Activated CD8-positive, alpha-beta memory T cell treated with anti-CD3 and anti-CD28 coated beads for 36 hours (primary cell): ENCODE measurements around the gene ARL5A. TPM values are rescaled to one million over a fixed set of nuclear protein-coding genes. Genes with fewer than 3 reads are reported as not detected.
"Not testable (repeated sequence)": the region's sequence is repeated elsewhere in the genome, so short reads cannot be mapped to it uniquely, and the experiment has no call there.

Experiments
- CTCF ChIA-PET: fragments of 350-600 bp; sonication (Branson Sonifier 250); formaldehyde crosslinking; loops from one replicate; lab custom pipeline; 2021; ENCODE audit warnings: antibody characterized with exemption; lab: Charles Lee
- POLR2A ChIA-PET: fragments of 350-600 bp; sonication (Branson Sonifier 250); formaldehyde crosslinking; loops from one replicate; lab custom pipeline; 2021; ENCODE audit warnings: antibody characterized with exemption; lab: Charles Lee
- total RNA-seq, 2 experiments: library from RNA; stranded (reverse); gene quantifications; one replicate each; pipeline ENCODE4 v1.2.3, GENCODE V29; 2021

The ARL5A gene
- total RNA-seq, 2 experiments from 2014 or later = 77.4 to 79.0 TPM

- POLR2A ChIA-PET = interaction anchor here (0.8 kb wide), 1 partner anchor 22 kb away, joined by 3 read pairs; the partner anchor contains the start of gene ARL5A
- CTCF ChIA-PET = no interaction called here
Measured at GRCh38 chr2:151805961-151806360, 22.3 kb downstream of the ARL5A start.

GRCh38 chr2:151805343-151805742 is 22.9 kb downstream of the ARL5A start:
- CTCF ChIA-PET = no interaction called here
- POLR2A ChIA-PET = no interaction called here

GRCh38 chr2:151803811-151804210 is 24.4 kb downstream of the ARL5A start:
- CTCF ChIA-PET = interaction anchor here (0.5 kb wide), 1 partner anchor 20 kb away, joined by 5 read pairs; no protein-coding TSS in a partner anchor
- POLR2A ChIA-PET = no interaction called here

- ChIA-PET CTCF (interaction anchor here (0.6 kb wide), 1 partner anchor 859 kb away, joined by 3 read pairs; no protein-coding TSS in a partner anchor), POLR2A (no interaction called here)
Measured at GRCh38 chr2:151802315-151802714, 25.9 kb downstream of the ARL5A start.

- CTCF ChIA-PET = interaction anchor here (1.0 kb wide), 1 partner anchor 28 kb away, joined by 3 read pairs; the partner anchor contains the start of gene ARL5A
- POLR2A ChIA-PET = no interaction called here
Measured at GRCh38 chr2:151799886-151800292, 28.3 kb downstream of the ARL5A start.

GRCh38 chr2:151796774-151797173 is 31.4 kb downstream of the ARL5A start:
- ChIA-PET POLR2A (no interaction called here), CTCF (no interaction called here)

GRCh38 chr2:151795646-151796240 is 32.5 kb downstream of the ARL5A start:
- ChIA-PET CTCF (no interaction called here), POLR2A (no interaction called here)

GRCh38 chr2:151794422-151794821 is 33.8 kb downstream of the ARL5A start:
- POLR2A ChIA-PET, CTCF ChIA-PET: not testable (repeated sequence)

GRCh38 chr2:151793123-151793522 is 35.1 kb downstream of the ARL5A start:
- POLR2A ChIA-PET = no interaction called here
- CTCF ChIA-PET = no interaction called here

GRCh38 chr2:151792589-151792988 is 35.6 kb downstream of the ARL5A start:
- POLR2A ChIA-PET = no interaction called here
- CTCF ChIA-PET = no interaction called here

- CTCF ChIA-PET = no interaction called here
- POLR2A ChIA-PET = no interaction called here
Measured at GRCh38 chr2:151791545-151791944, 36.7 kb downstream of the ARL5A start.

GRCh38 chr2:151790689-151791088 is 37.5 kb downstream of the ARL5A start:
- ChIA-PET CTCF (no interaction called here), POLR2A (no interaction called here)

- ChIA-PET POLR2A (no interaction called here), CTCF (no interaction called here)
Measured at GRCh38 chr2:151789055-151789834, 39.0 kb downstream of the ARL5A start.

GRCh38 chr2:151786483-151786882 is 41.7 kb downstream of the ARL5A start:
- ChIA-PET POLR2A (no interaction called here), CTCF (interaction anchor here (1.0 kb wide), 1 partner anchor 240 kb away, joined by 5 read pairs; no protein-coding TSS in a partner anchor)

GRCh38 chr2:151786077-151786476 is 42.1 kb downstream of the ARL5A start:
- ChIA-PET POLR2A (no interaction called here), CTCF (interaction anchor here (1.0 kb wide), 1 partner anchor 240 kb away, joined by 5 read pairs; no protein-coding TSS in a partner anchor)

- CTCF ChIA-PET = interaction anchor here (0.6 to 0.7 kb wide), 2 partner anchors 21 to 24 kb away, joined by 3 to 5 read pairs; no protein-coding TSS in a partner anchor
- POLR2A ChIA-PET = no interaction called here
Measured at GRCh38 chr2:151783133-151783520, 45.1 kb downstream of the ARL5A start.

GRCh38 chr2:151782378-151783132 is 45.7 kb downstream of the ARL5A start:
- CTCF ChIA-PET = no interaction called here

GRCh38 chr2:151781642-151782041 is 46.6 kb downstream of the ARL5A start:
- CTCF ChIA-PET = no interaction called here
- POLR2A ChIA-PET = no interaction called here

More at GRCh38 chr2:151782378-151783132, 45.7 kb downstream of the ARL5A start:
- POLR2A ChIA-PET = no interaction called here

GRCh38 chr2:151780938-151781337 is 47.3 kb downstream of the ARL5A start:
- ChIA-PET POLR2A (no interaction called here), CTCF (no interaction called here)

- POLR2A ChIA-PET = no interaction called here
- CTCF ChIA-PET = no interaction called here
Measured at GRCh38 chr2:151777935-151778334, 50.3 kb downstream of the ARL5A start.
